ENCODE measurements around the gene LRMDA. TPM values are rescaled to one million over a fixed set of nuclear protein-coding genes. Genes with fewer than 3 reads are reported as not detected.

Gene LRMDA
- total and polyA plus RNA-seq, 7 donors = 1.0 to 5.7 (median 2.5) TPM

GRCh38 chr10:75852851-75853484, 421.5 kb downstream of the LRMDA start:
- intact Hi-C loops (cut with DNase I) = no loop called here
- TF ChIP-seq CTCF (IDR thresholded peaks at IDR 0.05) = no peak
- Histone ChIP-seq H3K9me3 (no peaks in the 10 kb centered on the region), H3K27me3 (ENCODE audit: insufficient read depth in 3 of 3, low read length in 2 of 3) (no peaks in the 10 kb centered on the region), H3K36me3 (ENCODE audit: insufficient read depth in 1 of 2, low read depth in 1 of 2) (no peaks in the 10 kb centered on the region), H3K4me1 (no peaks in the 10 kb centered on the region), H3K27ac (no peak overlapping the region), H3K4me3 (no peak overlapping the region)
- ATAC-seq (no peak), DNase-seq (no peak)
- WGBS, 3 donors = 58 to 89% (median 85%) methylated on average over 3 of the region's 3 CpGs

GRCh38 chr10:75857269-75857846, 425.9 kb downstream of the LRMDA start:
- ATAC-seq (no peak), DNase-seq (no peak)
- no peak overlapping the region for H3K27ac ChIP-seq
- intact Hi-C loops (cut with DNase I) = no loop called here
- no peaks in the 10 kb centered on the region for H3K36me3 ChIP-seq (ENCODE audit: insufficient read depth in 1 of 2, low read depth in 1 of 2)
- no peak for TF ChIP-seq CTCF (IDR thresholded peaks at IDR 0.05)
- H3K9me3 ChIP-seq = no peaks in the 10 kb centered on the region
- 59 to 69% (median 69%) methylated on average over 5 of the region's 5 CpGs for WGBS, 3 donors
- no peaks in the 10 kb centered on the region for H3K4me1 ChIP-seq
- no peak overlapping the region for H3K4me3 ChIP-seq
- no peaks in the 10 kb centered on the region for H3K27me3 ChIP-seq (ENCODE audit: insufficient read depth in 3 of 3, low read length in 2 of 3)

- no peaks in the 10 kb centered on the region for H3K27me3 ChIP-seq (ENCODE audit: insufficient read depth in 3 of 3, low read length in 2 of 3)
- ATAC-seq = no peak
- H3K4me3 ChIP-seq = no peak overlapping the region
- no peaks in the 10 kb centered on the region for H3K4me1 ChIP-seq
- H3K27ac ChIP-seq = no peak overlapping the region
- no peaks in the 10 kb centered on the region for H3K9me3 ChIP-seq
- H3K36me3 ChIP-seq (ENCODE audit: insufficient read depth in 1 of 2, low read depth in 1 of 2) = no peaks in the 10 kb centered on the region
- 83 to 90% (median 85%) methylated on average over 4 of the region's 4 CpGs for WGBS, 3 donors
- no peak for TF ChIP-seq CTCF (IDR thresholded peaks at IDR 0.05)
- intact Hi-C loops (cut with DNase I) = no loop called here
- no peak for DNase-seq
Observed at GRCh38 chr10:75857896-75858295, 426.5 kb downstream of the LRMDA start.

- TF ChIP-seq CTCF (IDR thresholded peaks at IDR 0.05) = no peak
- no peaks in the 10 kb centered on the region for H3K36me3 ChIP-seq (ENCODE audit: insufficient read depth in 1 of 2, low read depth in 1 of 2)
- WGBS, 3 donors = 89 to 100% (median 100%) methylated on average over 1 of the region's 1 CpG
- ATAC-seq = no peak
- H3K9me3 ChIP-seq = no peaks in the 10 kb centered on the region
- intact Hi-C loops (cut with DNase I) = no loop called here
- no peaks in the 10 kb centered on the region for H3K4me1 ChIP-seq
- H3K27me3 ChIP-seq (ENCODE audit: insufficient read depth in 3 of 3, low read length in 2 of 3) = no peaks in the 10 kb centered on the region
- DNase-seq = no peak
- H3K27ac ChIP-seq = no peak overlapping the region
- no peak overlapping the region for H3K4me3 ChIP-seq
Observed at GRCh38 chr10:75858339-75858738, 426.9 kb downstream of the LRMDA start.

GRCh38 chr10:75859141-75859540, 427.7 kb downstream of the LRMDA start:
- H3K4me1 ChIP-seq = no peaks in the 10 kb centered on the region
- TF ChIP-seq CTCF (IDR thresholded peaks at IDR 0.05) = no peak
- DNase-seq = no peak
- no peaks in the 10 kb centered on the region for H3K36me3 ChIP-seq (ENCODE audit: insufficient read depth in 1 of 2, low read depth in 1 of 2)
- no peaks in the 10 kb centered on the region for H3K9me3 ChIP-seq
- no peaks in the 10 kb centered on the region for H3K27me3 ChIP-seq (ENCODE audit: insufficient read depth in 3 of 3, low read length in 2 of 3)
- no peak overlapping the region for H3K27ac ChIP-seq
- 0 to 94% (median 92%) methylated on average over 1 of the region's 1 CpG for WGBS, 3 donors
- no peak overlapping the region for H3K4me3 ChIP-seq
- no peak for ATAC-seq
- intact Hi-C loops (cut with DNase I) = no loop called here
